Hematopoietic multipotent progenitor cell treated with erythropoietin and hydrocortisone succinate and interleukin-3 and kit ligand, for 4 days (in vitro differentiated cells): ENCODE measurements around the gene PRKCE.

Experiments used
- DNase-seq: peaks from one replicate; pipeline ENCODE4 v3.0.0-alpha.2; 2015

The PRKCE gene

DNA sequence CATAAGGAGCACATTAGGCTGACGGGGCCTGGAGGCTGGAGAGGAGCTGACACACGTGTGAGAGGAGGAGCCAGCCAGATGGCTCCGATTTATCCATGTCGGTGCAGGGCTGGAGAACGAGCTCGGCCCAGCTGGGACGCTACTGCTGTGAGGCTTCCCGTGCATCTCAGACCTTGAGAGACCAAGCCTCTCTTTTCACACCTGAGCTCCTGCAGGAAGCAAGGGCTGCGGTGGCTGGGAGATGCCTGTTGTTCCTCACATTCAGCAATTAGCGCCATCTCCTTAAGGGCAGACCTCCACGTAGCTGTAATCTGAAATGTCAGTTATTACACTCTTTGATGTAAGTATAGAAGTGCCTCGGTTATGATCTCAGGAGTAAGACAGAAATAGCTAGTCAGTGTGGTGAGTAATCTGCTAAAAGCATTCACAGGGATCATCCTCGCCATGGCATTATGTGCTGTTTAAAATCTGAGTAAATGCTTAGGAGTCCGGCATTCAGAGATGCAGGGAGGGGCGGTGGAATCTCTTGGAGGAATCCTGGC, 107.9 kb downstream of the PRKCE start:
- DNase-seq: no peak

DNA sequence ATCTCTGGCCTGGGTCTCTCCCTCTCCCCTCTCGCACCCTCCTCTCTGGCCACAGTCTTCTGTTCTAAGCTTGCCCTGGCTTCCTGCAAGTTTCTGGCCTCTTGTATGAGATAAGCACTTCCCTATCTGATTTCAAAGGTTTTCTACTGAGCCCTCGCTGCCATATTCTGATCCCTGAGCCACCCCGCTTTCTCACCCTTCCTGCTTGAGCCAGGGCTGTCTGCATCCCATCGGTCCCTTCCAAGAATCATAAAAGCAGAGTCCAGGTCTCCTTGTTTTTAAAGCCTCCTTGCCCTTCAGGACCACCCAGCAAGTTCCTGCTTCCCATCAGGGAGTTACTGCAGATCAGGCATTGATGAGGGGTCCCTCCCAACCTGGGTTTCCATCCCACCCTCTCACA, 110.2 kb downstream of the PRKCE start:
- peak; percentile 69 for DNase-seq

DNA sequence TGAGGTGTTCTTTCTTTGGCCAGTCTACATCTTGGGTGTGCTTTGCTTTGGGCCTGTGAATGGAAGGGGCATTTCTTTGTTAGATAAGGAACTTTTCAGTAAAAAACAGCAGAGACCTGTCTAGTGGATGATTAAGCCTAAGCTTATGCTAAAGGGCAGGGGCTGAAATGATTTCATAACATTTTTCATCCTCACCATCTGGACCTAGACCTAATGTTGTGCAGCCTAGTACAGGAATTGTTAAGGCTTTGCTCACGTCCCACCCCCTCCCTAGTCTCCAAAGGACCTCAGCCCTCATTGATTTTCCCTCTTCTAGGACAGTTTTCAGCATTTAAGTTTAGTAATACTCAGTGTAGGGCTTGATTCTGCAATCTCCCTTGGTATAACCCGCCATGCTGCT, 111.8 kb downstream of the PRKCE start:
- DNase-seq: no peak

DNA sequence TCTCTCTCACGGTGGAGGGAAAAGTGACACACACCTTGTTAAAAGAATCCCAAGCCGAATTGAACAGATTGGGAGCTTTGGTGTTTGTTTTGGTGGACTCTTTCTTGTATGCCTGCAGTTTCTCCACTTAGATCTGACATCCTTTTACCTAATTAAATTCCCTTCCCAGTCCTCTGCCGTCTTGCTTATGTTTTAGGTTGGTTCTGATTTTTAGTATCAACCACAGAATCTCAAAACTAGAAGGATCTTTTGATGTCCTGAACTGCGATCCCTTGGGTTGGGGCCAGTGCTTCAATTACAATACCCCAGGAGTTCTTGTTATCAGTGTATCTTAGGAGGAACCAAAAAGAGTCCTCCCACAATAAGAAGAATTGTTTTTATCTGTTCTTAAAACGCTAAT, 112.3 kb downstream of the PRKCE start:
- DNase-seq: no peak

GRCh38 chr2:45765007-45765727, 113.7 kb downstream of the PRKCE start:
- DNase-seq: peak; percentile 64

DNA sequence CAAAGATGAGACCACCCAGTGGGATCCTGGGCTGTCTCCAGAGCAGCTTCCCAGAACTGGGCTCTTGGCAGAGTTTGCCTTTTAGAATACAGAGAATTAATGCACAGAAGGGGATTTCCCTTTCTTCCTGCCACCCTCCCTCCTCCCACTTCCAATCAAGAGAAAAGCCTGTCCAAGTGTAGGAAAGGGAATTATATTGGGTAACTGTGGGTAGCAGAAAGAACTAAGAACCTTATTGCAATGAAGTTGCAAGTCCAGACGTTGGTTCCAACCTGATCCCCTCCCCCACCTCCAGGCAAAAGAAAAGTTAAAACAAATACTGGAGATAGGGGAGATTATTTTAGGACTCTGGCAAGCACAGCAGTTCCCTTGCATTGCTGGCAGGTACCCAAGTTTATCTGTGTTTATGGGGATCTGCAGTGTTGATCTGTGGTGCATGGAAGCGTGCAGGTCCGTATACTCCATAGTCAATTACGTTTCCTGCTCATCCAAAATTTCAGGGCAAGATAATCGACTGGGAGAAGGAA, 114.3 kb downstream of the PRKCE start:
- DNase-seq: peak; percentile 52

DNA sequence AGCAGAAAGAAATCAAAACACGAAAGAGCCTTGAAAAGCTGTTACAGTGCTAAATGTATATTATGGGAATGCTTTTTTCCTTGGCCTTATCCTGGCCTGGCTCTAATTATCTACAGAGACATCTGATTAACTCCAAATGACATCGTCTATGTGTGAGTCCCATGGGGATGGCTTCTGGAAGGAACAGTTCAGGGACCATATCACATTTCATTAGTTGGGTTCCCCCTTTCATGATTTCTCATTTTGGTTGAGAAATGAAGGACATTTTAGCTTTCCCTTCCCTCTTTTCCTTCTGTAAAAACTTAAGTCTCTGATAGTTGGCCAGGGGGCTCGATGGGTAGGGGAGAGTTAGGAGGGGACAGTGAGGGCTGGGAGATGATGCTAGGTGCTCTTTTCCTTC, 116.7 kb downstream of the PRKCE start:
- DNase-seq: no peak

GRCh38 chr2:45769056-45769455, 117.6 kb downstream of the PRKCE start:
- DNase-seq: no peak

DNA sequence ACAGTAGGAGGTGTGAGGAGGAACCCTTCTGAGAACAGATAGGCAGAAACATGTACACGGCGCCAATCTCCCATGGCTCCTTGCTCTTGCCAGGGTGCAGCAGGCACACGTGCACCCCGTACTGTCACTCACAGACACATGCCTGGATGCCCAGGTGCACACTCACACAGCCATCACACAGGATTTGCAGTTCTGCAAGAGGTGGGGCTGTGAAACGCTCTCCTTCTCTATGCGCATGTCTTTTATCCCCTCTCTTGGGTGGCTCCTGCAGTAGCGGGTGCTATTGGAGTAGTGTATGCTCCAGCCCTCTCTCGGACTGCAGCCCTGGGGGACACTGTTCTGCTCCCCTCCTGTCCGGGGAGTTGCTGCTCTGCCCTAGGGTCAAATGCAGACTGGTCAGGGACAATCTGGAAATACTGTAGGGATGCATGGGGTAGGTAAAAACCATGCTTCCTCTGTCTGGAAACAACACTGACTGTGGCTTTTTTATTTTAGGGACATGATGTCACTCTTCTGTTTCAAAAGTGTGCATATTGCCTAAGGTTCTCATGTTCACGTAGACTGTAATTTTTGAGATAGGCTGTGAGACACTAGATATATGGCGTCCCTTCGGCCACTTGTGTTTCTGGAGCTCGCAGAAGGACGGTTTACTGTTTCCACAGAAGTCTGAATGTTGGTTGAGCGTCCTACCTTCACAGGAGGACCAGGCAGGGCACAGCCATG, 118.5 kb downstream of the PRKCE start:
- DNase-seq: no peak

GRCh38 chr2:45770811-45771210, 119.3 kb downstream of the PRKCE start:
- DNase-seq: no peak

- peak; percentile 42 for DNase-seq
Measured at GRCh38 chr2:45771261-45771660, 119.8 kb downstream of the PRKCE start.

GRCh38 chr2:45772038-45772437, 120.6 kb downstream of the PRKCE start:
- no peak for DNase-seq

DNA sequence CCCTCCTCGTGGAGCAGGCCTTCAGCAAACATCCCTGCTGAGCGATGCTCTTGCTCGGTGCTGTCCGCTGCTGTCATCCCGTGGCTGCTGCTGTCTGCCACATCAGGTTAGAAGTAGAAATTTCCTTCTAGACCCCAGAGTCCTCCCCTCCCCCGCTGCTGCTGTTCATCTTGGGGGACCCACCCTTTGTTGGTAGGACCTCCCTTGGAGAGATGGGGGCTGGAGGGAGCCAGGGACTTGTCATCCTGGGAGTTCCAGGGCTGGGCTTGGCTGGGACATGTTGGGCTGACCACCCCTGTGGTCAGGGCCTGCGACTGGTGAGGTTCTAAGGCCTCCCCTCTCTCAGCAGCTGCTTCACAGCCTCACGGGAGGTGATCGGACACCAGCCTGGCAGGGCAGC, 122.4 kb downstream of the PRKCE start:
- DNase-seq: no peak

DNA sequence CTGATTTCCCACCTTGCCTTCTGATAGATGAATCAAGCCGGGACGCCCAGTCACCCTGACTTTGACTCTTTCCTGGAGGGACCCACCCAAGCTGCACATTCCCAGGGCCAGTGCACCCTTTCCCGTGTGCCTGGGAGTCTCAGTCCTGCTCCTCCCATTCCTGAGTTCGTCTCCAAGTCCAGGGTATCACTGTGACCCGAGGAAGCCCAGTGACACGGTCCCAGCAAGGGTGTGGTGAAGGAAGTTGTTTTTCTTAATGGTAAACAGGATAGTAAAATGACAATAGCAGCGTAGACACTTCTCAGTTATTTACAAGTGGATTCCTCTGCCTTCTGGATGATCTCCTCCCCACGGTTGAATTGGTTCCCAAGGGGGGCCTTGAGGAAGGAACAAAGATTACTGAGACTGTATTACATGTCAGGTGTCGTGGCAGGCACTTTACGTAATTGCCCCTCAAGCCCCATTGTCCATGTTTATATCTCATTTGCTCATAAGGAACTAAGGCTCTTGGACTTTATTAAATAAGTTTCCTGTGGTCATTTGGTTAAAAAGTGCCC, 123.3 kb downstream of the PRKCE start:
- no peak for DNase-seq

- no peak for DNase-seq
Measured at GRCh38 chr2:45776160-45776955, 124.9 kb downstream of the PRKCE start.

DNA sequence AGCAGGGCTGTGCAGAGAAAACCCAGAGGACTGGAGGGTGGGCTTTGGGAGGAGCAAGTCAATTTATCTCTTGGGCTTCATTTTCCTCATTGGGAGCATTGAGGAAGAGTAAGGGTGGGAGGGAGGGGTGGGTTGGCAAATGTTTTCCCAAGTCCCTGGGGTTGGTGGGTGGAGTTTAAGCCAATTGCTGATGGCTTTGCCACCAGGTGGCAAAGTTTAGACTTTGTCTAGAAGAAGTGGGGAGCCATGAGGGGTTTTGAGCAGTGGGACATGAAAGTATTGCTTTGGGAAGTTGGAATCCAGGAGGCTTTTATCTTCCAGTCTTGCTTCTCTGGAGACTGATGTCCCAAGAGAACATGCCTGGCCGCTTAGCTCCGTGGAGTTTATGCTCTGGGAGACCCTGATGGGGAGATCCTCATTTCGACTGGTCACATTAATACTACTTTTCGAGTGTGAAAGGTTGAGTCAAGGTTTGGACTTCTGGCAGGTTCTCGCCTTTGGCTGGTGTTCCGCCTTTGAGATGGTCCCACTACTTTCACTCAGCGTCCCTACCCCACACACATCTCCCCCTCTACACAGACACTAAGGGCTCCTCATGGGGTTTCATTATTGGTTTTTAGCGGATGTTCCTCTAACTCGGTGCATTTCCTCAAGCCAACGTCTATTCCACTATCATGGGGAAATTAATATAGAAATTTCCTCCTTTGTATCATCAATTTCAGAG, 126.7 kb downstream of the PRKCE start:
- DNase-seq: no peak

GRCh38 chr2:45778720-45779171, 127.3 kb downstream of the PRKCE start:
- DNase-seq: peak; percentile 89

- DNase-seq: no peak
Measured at GRCh38 chr2:45780541-45781463, 129.3 kb downstream of the PRKCE start.

DNA sequence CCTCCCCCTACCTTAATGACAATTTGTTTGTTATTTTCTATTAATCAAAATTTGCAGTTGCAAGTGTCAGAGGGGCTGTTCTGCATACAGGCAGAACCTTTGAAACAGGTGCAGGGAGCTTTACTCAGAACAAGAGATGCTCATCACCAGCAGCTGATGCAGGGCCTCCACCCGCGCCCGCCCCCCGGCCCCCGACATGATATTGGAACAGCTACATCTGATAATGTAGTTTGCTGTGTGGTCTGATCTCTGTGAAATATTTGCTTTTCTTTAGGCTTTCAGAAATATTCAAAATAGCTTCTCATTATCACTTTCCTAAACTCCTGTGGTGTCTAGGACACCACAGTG, 130.0 kb downstream of the PRKCE start:
- DNase-seq: no peak

GRCh38 chr2:45782436-45782835, 131.0 kb downstream of the PRKCE start:
- no peak for DNase-seq

GRCh38 chr2:45782986-45783385, 131.5 kb downstream of the PRKCE start:
- no peak for DNase-seq
